Aorta (tissue), 5 donors: ENCODE data around the gene DUOXA1. TPM values are rescaled to one million over a fixed set of nuclear protein-coding genes. Genes with fewer than 3 reads are reported as not detected.

Source experiments
- ATAC-seq: fragments of 200-7000 bp; cut with Tn5 transposase; one replicate; pipeline ENCODE4 v1.9.1; 2022; ENCODE audit warnings: moderate library complexity; ENCODE audit not compliant: low FRiP score
- DNase-seq, 2 donors: peaks; one replicate each; pipeline ENCODE4 v3.0.0-alpha.2; 2020
- H3K27ac ChIP-seq, 2 donors: one replicate each; pipeline ENCODE4 v1.5.1; 2013; ENCODE audit warnings: low read length in 2 of 2, mild to moderate bottlenecking in 2 of 2, moderate library complexity in 2 of 2, control low read depth in 1 of 2, inconsistent platforms in 1 of 2, low read depth in 1 of 2
- H3K27me3 ChIP-seq, 2 donors: one replicate each; pipeline ENCODE4 v1.6.1; 2013; ENCODE audit warnings: control low read depth in 1 of 2, low read length in 1 of 2, mild to moderate bottlenecking in 1 of 2, moderate library complexity in 1 of 2; ENCODE audit not compliant: insufficient read depth in 2 of 2, control insufficient read depth in 1 of 2
- H3K36me3 ChIP-seq, 2 donors: one replicate each; pipeline ENCODE4 v1.6.1; 2013; ENCODE audit warnings: control low read depth in 1 of 2, low read length in 1 of 2, mild to moderate bottlenecking in 1 of 2; ENCODE audit not compliant: insufficient read depth in 2 of 2, control insufficient read depth in 1 of 2
- H3K4me1 ChIP-seq, 2 donors: one replicate each; pipeline ENCODE4 v1.6.1; 2013; ENCODE audit warnings: low read length in 2 of 2, control low read depth in 1 of 2, mild to moderate bottlenecking in 1 of 2, moderate library complexity in 1 of 2; ENCODE audit not compliant: insufficient read depth in 2 of 2, control insufficient read depth in 1 of 2
- H3K4me3 ChIP-seq, 2 donors: one replicate each; pipeline ENCODE4 v1.5.1; 2013; ENCODE audit warnings: low read length in 2 of 2, control low read depth in 1 of 2, mild to moderate bottlenecking in 1 of 2
- H3K9me3 ChIP-seq: one replicate; pipeline ENCODE4 v1.6.1; 2013; ENCODE audit warnings: mild to moderate bottlenecking, low read length; ENCODE audit not compliant: control insufficient read depth
- WGBS, 2 donors: extraction: QIAGEN DNeasy Blood & Tissue Kit; methylation state at CpG; one replicate each; pipeline ENCODE4 v1.1.7; 2013; 5-methylcytosine and 5-hydroxymethylcytosine counted together
- intact Hi-C, 2 donors: fragments of 100-400 bp; cut with DNase I; formaldehyde crosslinking; loops; one replicate each; pipeline versions ENCODE4 v1.14.2 to v1.15.0; 2022
- polyA plus RNA-seq, 2 donors: library from polyadenylated mRNA; stranded (reverse); fragments of 200-250 nt; gene quantifications; one replicate each; pipeline ENCODE4 v1.2.3, GENCODE V29; 2013
- total RNA-seq, 2 donors: library from RNA; stranded (reverse); fragmentation: NEBNext Ultra II Directional; extraction: Animal tissue kit (Norgen Biotek cat#: 25700); gene quantifications; one replicate each; pipeline ENCODE4 v1.2.1, GENCODE V29; 2021
- donor health status: healthy with polysubstance abuse.
- donor health status: Bipolar disorder and iron deficiency.
- donor health status: DM: no; HTN: no; CAD: no.
- donor health status: DM: no; HTN: no; CAD: no.
- donor health status: DM: yes; HTN: yes; CAD: no.

Gene DUOXA1
- total and polyA plus RNA-seq, 4 donors, result 0.23 to 4.9 (median 0.41) TPM

GRCh38 chr15:45167631-45168205 lies 38.0 kb upstream of the DUOXA1 start:
- no peaks in the 10 kb centered on the region for H3K9me3 ChIP-seq
- intact Hi-C loops, result loop anchor here (2.0 to 10.0 kb wide), 4 partner anchors 33 to 290 kb away; a partner anchor contains a TSS
- H3K4me3 ChIP-seq, result no peak overlapping the region
- WGBS, 2 donors, result 58 to 60% methylated on average over 9 of the region's 9 CpGs
- no peak for ATAC-seq
- no peak for DNase-seq
- no peaks in the 10 kb centered on the region for H3K4me1 ChIP-seq
- H3K27ac ChIP-seq, result peak overlapping the region; percentile 88 to 89
- H3K27me3 ChIP-seq, result no peaks in the 10 kb centered on the region
- H3K36me3 ChIP-seq, result peaks cover 0 to 3% of the 10 kb centered on the region in 2 donors

- H3K9me3 ChIP-seq, result no peaks in the 10 kb centered on the region
- peak overlapping the region; percentile 88 to 89 for H3K27ac ChIP-seq
- no peaks in the 10 kb centered on the region for H3K4me1 ChIP-seq
- DNase-seq (peak; percentile 94), ATAC-seq (peak; percentile 81)
- H3K27me3 ChIP-seq, result no peaks in the 10 kb centered on the region
- peak overlapping the region; percentile 69 to 83 for H3K4me3 ChIP-seq
- WGBS, 2 donors, result 0 to 1% methylated on average over 45 to 79 of the region's 79 CpGs
- H3K36me3 ChIP-seq, result peaks cover 0 to 3% of the 10 kb centered on the region in 2 donors
- intact Hi-C loops, result loop anchor here (2.0 to 10.0 kb wide), 4 partner anchors 34 to 290 kb away; a partner anchor contains a TSS
Observed at GRCh38 chr15:45166834-45167630, 37.4 kb upstream of the DUOXA1 start.

DNA sequence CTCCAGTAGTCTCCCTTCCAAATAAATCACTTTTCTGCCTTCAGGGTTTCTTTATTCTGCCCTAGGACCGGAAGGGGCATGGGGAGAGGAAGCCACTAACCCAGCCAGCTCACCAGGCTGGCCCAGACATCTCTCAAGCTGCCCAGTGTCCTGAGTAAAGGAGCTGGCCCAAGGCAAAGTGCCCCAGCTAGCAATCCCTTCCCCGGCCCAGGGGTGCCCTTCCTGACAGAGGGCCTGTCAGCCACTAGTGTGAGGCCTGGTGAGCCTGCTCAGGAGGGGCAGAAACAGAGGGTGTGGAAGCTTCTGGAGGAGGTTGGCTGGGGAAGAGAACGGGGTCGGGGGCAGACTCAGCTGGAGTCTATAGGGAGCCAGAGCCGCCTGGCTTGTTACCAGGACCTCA lies 35.9 kb upstream of the DUOXA1 start:
- no peaks in the 10 kb centered on the region for H3K4me1 ChIP-seq
- intact Hi-C loops, result loop anchor here in 1 of 2 donors (5.0 to 10.0 kb wide), 3 partner anchors 139 to 292 kb away; a partner anchor contains a TSS
- no peaks in the 10 kb centered on the region for H3K27me3 ChIP-seq
- no peaks in the 10 kb centered on the region for H3K9me3 ChIP-seq
- no peak overlapping the region for H3K27ac ChIP-seq
- H3K4me3 ChIP-seq, result no peak overlapping the region
- no peak for DNase-seq
- ATAC-seq, result no peak
- 79 to 84% methylated on average over 4 to 5 of the region's 5 CpGs for WGBS, 2 donors
- H3K36me3 ChIP-seq, result no peaks in the 10 kb centered on the region

DNA sequence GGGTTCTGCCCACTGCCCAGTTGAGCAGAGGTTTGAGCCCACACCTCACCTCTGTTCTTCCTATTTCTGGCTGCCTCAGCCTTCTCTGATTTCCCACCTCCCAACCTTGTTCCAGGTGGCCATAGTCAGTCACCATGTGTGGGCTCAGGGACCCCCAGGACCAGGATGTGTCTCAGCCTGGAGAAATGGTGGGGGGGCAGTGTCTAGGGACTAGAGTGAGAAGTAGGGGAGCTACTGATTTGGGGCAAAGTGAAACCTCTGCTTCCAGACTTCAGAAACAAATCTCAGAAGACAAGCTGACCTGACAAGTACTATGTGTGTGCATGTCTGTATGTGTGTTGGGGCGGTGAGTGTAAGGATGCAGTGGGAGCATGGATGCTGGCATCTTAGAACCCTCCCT lies 35.2 kb upstream of the DUOXA1 start:
- no peaks in the 10 kb centered on the region for H3K9me3 ChIP-seq
- ATAC-seq, result no peak
- no peaks in the 10 kb centered on the region for H3K4me1 ChIP-seq

GRCh38 chr15:45163508-45163856 lies 33.8 kb upstream of the DUOXA1 start:
- no peaks in the 10 kb centered on the region for H3K27me3 ChIP-seq
- no peaks in the 10 kb centered on the region for H3K9me3 ChIP-seq
- no peak overlapping the region for H3K27ac ChIP-seq
- H3K36me3 ChIP-seq, result no peaks in the 10 kb centered on the region
- H3K4me1 ChIP-seq, result no peaks in the 10 kb centered on the region
- intact Hi-C loops, result loop anchor here (2.0 to 10.0 kb wide), 4 partner anchors 119 to 293 kb away; a partner anchor contains a TSS
- DNase-seq, result no peak
- no peak for ATAC-seq
- no peak overlapping the region for H3K4me3 ChIP-seq
- WGBS, 2 donors, result 80% methylated on average over 9 of the region's 9 CpGs

More for the DNA sequence above, 35.2 kb upstream of the DUOXA1 start:
- H3K27ac ChIP-seq, result no peak overlapping the region
- no peak for DNase-seq
- no peaks in the 10 kb centered on the region for H3K36me3 ChIP-seq
- intact Hi-C loops, result loop anchor here (5.0 to 10.0 kb wide), 4 partner anchors 117 to 292 kb away; a partner anchor contains a TSS
- no peak overlapping the region for H3K4me3 ChIP-seq
- 96 to 100% methylated on average over 1 of the region's 1 CpG for WGBS, 2 donors
- H3K27me3 ChIP-seq, result no peaks in the 10 kb centered on the region

DNA sequence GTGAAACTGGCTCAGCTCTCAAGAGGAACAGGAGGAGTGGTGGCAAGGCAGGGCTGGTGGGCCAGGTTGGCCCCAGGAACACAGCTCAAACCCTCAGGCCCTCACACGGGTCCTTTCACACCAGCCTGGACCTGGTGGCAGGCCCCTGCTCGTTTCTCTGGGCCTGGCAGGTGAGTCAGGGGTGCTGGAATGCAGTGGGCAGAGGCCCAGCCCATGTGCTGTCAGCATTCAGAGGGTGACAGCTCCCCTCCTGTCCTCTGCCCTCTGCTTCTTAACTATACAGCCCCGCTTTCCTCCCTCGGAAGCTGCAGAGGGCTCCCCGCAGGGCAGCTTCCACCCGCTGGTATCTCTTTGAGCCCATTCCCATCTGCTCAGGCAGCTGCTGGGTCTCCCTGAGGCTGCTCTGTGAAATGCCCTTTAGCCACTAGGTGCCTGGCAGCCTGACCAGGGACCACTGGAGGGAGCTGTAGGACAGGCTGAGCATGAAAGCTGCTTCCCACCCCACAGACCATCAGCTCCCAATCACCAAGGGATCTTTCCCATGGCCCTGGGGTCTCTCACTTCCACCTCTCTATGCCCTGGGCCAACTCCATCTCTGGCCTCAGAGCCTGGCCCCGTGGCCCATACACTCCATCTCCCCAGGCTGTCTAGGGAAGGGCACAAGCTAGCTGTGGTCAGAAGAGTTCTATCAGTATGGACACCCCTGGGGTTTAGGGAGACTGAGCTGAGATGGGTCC lies 33.3 kb upstream of the DUOXA1 start:
- intact Hi-C loops, result loop anchor here (2.0 to 10.0 kb wide), 4 partner anchors 119 to 294 kb away; a partner anchor contains a TSS
- WGBS, 2 donors, result 9 to 10% methylated on average over 7 of the region's 7 CpGs
- Histone ChIP-seq H3K4me3 (no peak overlapping the region), H3K36me3 (no peaks in the 10 kb centered on the region), H3K27me3 (no peaks in the 10 kb centered on the region), H3K4me1 (no peaks in the 10 kb centered on the region), H3K27ac (no peak overlapping the region), H3K9me3 (no peaks in the 10 kb centered on the region)
- peak; percentile 88 to 92 for DNase-seq
- peak; percentile 75 for ATAC-seq

GRCh38 chr15:45161666-45162065 lies 32.0 kb upstream of the DUOXA1 start:
- Histone ChIP-seq H3K27ac (no peak overlapping the region), H3K36me3 (no peaks in the 10 kb centered on the region), H3K4me1 (no peaks in the 10 kb centered on the region), H3K4me3 (no peak overlapping the region), H3K27me3 (no peaks in the 10 kb centered on the region), H3K9me3 (no peaks in the 10 kb centered on the region)
- intact Hi-C loops, result loop anchor here (2.0 to 10.0 kb wide), 4 partner anchors 121 to 295 kb away; a partner anchor contains a TSS
- 92 to 93% methylated on average over 14 of the region's 14 CpGs for WGBS, 2 donors
- DNase-seq (no peak), ATAC-seq (no peak)

GRCh38 chr15:45157974-45158373 lies 28.3 kb upstream of the DUOXA1 start:
- Histone ChIP-seq H3K27ac (no peak overlapping the region), H3K9me3 (no peaks in the 10 kb centered on the region), H3K36me3 (no peaks in the 10 kb centered on the region), H3K4me1 (no peaks in the 10 kb centered on the region), H3K27me3 (no peaks in the 10 kb centered on the region), H3K4me3 (no peak overlapping the region)
- DNase-seq, result no peak
- ATAC-seq, result no peak
- 77% methylated on average over 1 of the region's 1 CpG for WGBS, 2 donors
- intact Hi-C loops, result no loop called here
